AG08395 (cell line): ENCODE measurements around the gene SFT2D1.

ENCODE experiments used
- DNase-seq: peaks from one replicate; pipeline ENCODE4 v3.0.0; 2012; ENCODE audit warnings: mixed read lengths, low spot score

SFT2D1 gene

DNA sequence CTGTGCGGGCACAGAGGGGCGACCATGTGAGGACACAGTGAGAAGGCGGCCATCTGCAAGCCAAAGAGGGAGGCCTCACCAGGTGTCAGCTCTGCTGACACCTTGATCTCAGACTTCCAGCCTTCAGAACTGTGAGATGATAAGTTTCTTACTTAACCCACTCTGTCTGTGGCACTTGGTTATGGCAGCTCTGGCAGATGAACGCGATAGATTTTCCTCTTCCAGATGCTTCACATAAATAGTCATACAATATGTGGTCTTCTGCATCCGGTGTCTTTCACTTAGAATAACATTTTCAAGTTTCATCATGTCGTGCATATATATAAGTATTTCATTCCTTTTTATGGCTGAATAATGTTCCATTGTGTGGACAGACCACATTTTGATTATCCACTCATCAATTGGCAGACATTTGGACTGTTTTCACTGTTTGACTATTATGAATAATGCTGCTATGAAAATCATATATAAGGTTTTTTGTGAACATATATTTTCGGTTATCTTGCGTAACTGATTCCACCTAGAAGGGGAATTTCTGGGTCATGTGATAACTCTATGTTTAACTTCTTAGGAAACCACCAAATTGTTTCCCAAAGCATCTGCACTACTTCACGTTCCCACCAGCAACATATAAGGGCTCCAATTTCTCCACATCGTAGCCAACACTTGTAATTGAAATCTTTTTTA is 64.3 kb downstream of the SFT2D1 start:
- no peak for DNase-seq

DNA sequence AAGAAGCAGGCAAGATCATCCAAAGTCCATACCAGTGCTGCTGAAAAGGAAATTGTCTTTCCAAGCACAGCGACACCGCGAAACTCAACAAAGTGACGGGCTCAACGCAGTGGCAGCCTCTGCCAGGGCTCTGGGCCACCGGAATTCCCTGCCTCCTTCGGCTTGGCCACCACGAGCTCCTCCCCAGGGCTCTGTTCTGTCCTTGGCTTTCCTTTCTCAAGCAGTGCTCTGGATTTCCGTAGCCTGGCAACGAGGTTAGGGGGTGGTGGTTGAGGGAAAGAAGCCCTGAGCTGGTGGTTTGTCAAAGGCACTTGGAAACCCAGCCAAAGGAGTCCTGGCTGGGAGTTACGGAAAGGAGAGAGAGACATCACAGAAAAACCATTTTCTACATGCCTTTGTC is 65.3 kb downstream of the SFT2D1 start:
- peak; percentile 25 for DNase-seq

DNA sequence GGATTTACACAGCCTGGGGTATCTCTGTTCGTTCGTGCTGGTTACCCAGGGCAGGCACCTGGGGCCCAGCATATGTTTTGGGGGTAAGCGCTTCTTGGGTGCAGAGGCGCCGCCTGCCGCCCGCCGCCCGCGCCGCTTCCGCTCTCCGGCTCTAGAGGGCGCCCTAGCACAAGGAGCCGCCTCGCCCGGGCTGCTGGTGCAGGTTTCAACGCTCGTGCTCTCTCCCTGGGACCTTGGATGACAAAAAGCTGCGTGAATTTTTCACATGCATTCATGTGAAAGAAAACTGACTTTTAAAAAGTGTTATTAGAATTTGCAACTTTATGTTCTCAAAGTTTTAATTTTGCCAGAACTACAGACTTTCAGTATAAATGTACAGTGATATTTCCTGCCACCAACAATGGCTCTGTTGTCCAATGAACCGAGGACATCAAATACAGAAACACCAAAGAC is 66.6 kb downstream of the SFT2D1 start:
- DNase-seq: peak; percentile 75

DNA sequence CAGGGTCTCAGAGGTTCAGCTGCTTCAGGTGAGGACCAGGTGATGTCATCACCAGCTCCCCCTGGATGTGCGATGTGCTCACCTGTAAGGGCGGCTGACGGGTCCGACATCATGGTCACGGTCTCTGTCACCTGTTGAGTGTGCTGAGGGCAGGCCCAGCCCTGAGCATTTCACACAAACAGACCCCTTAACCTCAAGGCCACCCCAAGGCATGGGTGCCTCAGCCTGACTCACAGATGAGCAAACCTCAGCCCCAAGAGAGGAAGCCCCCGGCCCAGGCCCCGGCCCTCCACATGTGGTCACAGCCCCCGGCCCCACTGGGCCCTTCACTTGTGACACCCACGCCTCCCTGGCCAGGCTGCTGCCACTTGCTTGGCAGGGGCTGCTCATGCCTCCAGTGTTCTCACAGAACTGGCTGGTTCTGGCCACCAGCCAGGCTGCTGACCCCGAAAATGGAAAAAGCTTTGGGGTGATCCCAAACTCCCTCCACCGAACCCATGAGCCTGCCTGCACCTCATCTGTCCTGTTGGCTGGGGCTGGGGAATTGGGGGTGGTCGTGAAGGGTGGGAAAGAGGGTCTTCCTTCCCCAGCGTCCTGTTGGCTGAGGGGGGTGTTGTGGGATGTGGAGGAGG is 67.5 kb downstream of the SFT2D1 start:
- no peak for DNase-seq

DNA sequence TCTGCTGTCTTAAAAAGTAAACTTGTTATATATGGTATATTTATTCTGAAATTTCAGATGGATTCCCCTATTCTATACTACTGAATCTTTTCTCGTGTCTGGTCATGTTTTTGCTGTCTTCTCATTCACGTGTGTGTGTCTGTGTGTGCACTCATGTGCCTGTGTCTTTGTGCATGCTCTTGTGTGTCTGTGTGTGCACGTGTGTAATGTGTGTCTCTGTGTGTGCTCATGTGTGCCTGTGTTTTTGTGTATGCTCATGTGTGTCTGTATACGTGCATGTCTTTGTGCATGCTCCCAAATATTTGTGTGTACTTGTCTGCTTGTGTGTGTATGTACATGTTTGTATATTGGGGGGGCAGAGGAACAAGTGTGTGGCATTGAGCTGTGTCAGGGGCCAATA is 68.2 kb downstream of the SFT2D1 start:
- no peak for DNase-seq

DNA sequence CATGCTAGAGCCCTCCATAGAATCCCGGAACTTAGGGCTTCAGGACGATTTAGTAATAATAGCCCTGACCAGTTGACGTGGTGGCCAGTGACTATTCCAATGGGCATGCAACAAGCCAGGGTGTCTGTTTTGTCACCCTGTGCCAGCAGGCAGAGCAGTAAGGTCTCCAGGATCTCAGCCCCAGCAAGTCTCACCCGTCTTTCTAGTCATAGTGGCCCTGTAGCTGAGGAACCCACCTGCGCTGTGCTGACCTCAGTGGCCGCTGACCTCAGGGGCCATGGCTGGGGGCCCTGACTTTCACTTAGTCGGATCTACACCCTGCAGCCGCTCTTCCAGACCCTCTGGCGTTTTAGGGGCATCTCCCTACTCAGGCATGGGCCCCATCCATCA is 71.0 kb downstream of the SFT2D1 start:
- DNase-seq: no peak

DNA sequence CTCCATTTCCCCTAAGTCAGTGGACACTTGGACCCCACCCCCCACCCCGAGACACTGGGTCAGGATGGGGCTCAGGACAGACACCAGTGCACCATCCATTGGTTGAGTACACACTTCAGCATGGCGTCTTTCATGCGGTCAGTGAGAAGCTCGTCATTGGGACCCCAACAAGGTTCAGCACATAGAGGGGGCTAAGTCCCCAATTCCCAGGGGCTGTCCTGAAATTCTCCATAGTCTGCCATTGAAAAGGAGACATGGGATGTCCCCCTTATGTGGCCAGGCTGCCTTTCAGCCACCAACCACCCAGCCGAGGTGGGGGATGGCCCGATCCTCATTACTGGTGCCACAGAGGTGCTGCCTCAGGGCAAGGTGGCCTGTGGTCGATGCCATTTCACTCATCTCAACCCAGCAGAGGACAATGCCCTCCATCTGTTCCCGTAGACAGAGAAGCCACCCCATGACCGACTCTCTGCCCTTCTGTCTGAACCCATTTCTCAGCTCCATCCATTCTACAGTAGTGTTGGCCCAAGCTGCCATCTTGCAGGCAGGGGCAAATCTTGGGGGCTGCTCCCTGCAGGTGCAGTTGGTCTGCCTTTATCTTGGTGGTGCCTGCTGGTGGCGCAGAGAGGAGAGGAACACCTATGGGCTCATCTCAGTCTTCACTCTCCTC is 71.5 kb downstream of the SFT2D1 start:
- DNase-seq: no peak
